ENCODE results near the gene GNB1L. TPM values are rescaled to one million over a fixed set of nuclear protein-coding genes. Genes with fewer than 3 reads are reported as not detected.

Gene GNB1L
- total RNA-seq, 1 experiment from 2014 or later = 27.0 TPM

GRCh38 chr22:19841641-19842392 is 12.9 kb downstream of the GNB1L start:
- H3K9me2 ChIP-seq (replicated peaks; ENCODE audit: low read length) = no peaks in the 10 kb centered on the region
- ATAC-seq = no peak
- H3K4me1 ChIP-seq (ENCODE audit: insufficient read depth, low read length) = no peaks in the 10 kb centered on the region; the same call in 1 of the 2 replicates
- intact Hi-C loops (cut with micrococcal nuclease) = no loop called here
- POLR2A ChIA-PET (ENCODE audit: unreplicated experiment) = no interaction called here
- no TSS peak for BruUV-seq (replicated peaks)
- H3F3A ChIP-seq (ENCODE audit: low read length, unreplicated experiment) = no peaks in the 10 kb centered on the region
- H4K20me1 ChIP-seq (ENCODE audit: low read length) = no peaks in the 10 kb centered on the region
- 0 out of 2 replicates have a peak, but pooled peaks cover 1% of the 10 kb centered on the region for H3K79me2 ChIP-seq (ENCODE audit: low read length)
- H3K27me3 ChIP-seq (ENCODE audit: low read length) = no peaks in the 10 kb centered on the region
- H3K9ac ChIP-seq (ENCODE audit: low read length) = no peak overlapping the region
- CTCF ChIA-PET = no interaction called here
- no peak overlapping the region for H3K4me2 ChIP-seq (ENCODE audit: low read length)
- H3K4me3 ChIP-seq (ENCODE audit: low read length) = no peak overlapping the region
- H3K36me3 ChIP-seq (ENCODE audit: low read depth, low read length) = no peaks in the 10 kb centered on the region
- no peak overlapping the region for H2AFZ ChIP-seq (ENCODE audit: low read length)
- DNase-seq = no peak
- TF ChIP-seq EZH2phosphoT487 (IDR thresholded peaks at IDR 0.05; ENCODE audit: borderline replicate concordance, low read length) = no peak
- no peaks in the 10 kb centered on the region for H3K9me3 ChIP-seq (ENCODE audit: low read length)
- H3K27ac ChIP-seq (ENCODE audit: low read length) = no peak overlapping the region

- BruUV-seq (replicated peaks) = TSS peak; percentile 18
- H3K4me3 ChIP-seq (ENCODE audit: low read length) = no peak overlapping the region
- H2AFZ ChIP-seq (ENCODE audit: low read length) = no peak overlapping the region
- ChIA-PET CTCF (no interaction called here), POLR2A (ENCODE audit: unreplicated experiment) (no interaction called here)
- H3K79me2 ChIP-seq (ENCODE audit: low read length) = 0 out of 2 replicates have a peak, but pooled peaks cover 5% of the 10 kb centered on the region
- H3K4me2 ChIP-seq (ENCODE audit: low read length) = no peak overlapping the region
- H3F3A ChIP-seq (ENCODE audit: low read length, unreplicated experiment) = no peaks in the 10 kb centered on the region
- H4K20me1 ChIP-seq (ENCODE audit: low read length) = no peaks in the 10 kb centered on the region
- H3K27me3 ChIP-seq (ENCODE audit: low read length) = no peaks in the 10 kb centered on the region
- no peak overlapping the region for H3K27ac ChIP-seq (ENCODE audit: low read length)
- H3K9me3 ChIP-seq (ENCODE audit: low read length) = no peaks in the 10 kb centered on the region
- H3K36me3 ChIP-seq (ENCODE audit: low read depth, low read length) = no peaks in the 10 kb centered on the region
- ATAC-seq (no peak), DNase-seq (no peak)
- no peak for TF ChIP-seq EZH2 (IDR thresholded peaks at IDR 0.05; ENCODE audit: low read length, unreplicated experiment)
- no peak for TF ChIP-seq CTCF (conservative IDR thresholded peaks at IDR 0.05; ENCODE audit: low read depth, low read length)
- no peak for TF ChIP-seq EZH2phosphoT487 (IDR thresholded peaks at IDR 0.05; ENCODE audit: borderline replicate concordance, low read length)
- H3K9ac ChIP-seq (ENCODE audit: low read length) = no peak overlapping the region
- intact Hi-C loops (cut with micrococcal nuclease) = no loop called here
- H3K9me2 ChIP-seq (replicated peaks; ENCODE audit: low read length) = no peaks in the 10 kb centered on the region
- H3K4me1 ChIP-seq (ENCODE audit: insufficient read depth, low read length) = no peaks in the 10 kb centered on the region; the same call in 1 of the 2 replicates
These were observed 13.6 kb downstream of the GNB1L start for GRCh38 chr22:19840955-19841640.

GRCh38 chr22:19840059-19840458 is 14.6 kb downstream of the GNB1L start:
- Histone ChIP-seq H3K9me2 (replicated peaks; ENCODE audit: low read length) (no peaks in the 10 kb centered on the region), H3K27ac (ENCODE audit: low read length) (no peak overlapping the region), H2AFZ (ENCODE audit: low read length) (no peak overlapping the region), H3K36me3 (ENCODE audit: low read depth, low read length) (no peaks in the 10 kb centered on the region), H3K27me3 (ENCODE audit: low read length) (no peaks in the 10 kb centered on the region), H3K4me2 (ENCODE audit: low read length) (no peak overlapping the region), H3K4me1 (ENCODE audit: insufficient read depth, low read length) (no peaks in the 10 kb centered on the region; the same call in 1 of the 2 replicates), H3K79me2 (ENCODE audit: low read length) (0 out of 2 replicates have a peak, but pooled peaks cover 11% of the 10 kb centered on the region), H4K20me1 (ENCODE audit: low read length) (no peaks in the 10 kb centered on the region), H3F3A (ENCODE audit: low read length, unreplicated experiment) (no peaks in the 10 kb centered on the region), H3K9me3 (ENCODE audit: low read length) (no peaks in the 10 kb centered on the region), H3K9ac (ENCODE audit: low read length) (no peak overlapping the region), H3K4me3 (ENCODE audit: low read length) (no peak overlapping the region)
- no peak for DNase-seq
- TF ChIP-seq EZH2phosphoT487 (IDR thresholded peaks at IDR 0.05; ENCODE audit: borderline replicate concordance, low read length) (no peak), EZH2 (IDR thresholded peaks at IDR 0.05; ENCODE audit: low read length, unreplicated experiment) (no peak), CTCF (conservative IDR thresholded peaks at IDR 0.05; ENCODE audit: low read depth, low read length) (no peak)
- POLR2A ChIA-PET (ENCODE audit: unreplicated experiment) = no interaction called here
- BruUV-seq (replicated peaks) = no TSS peak
- CTCF ChIA-PET = interaction anchor here (0.6 kb wide), 1 partner anchor 210 kb away, joined by 7 read pairs; no protein-coding TSS in a partner anchor
- intact Hi-C loops (cut with micrococcal nuclease) = no loop called here
- ATAC-seq = no peak
